HEK293T (cell line): ENCODE data around the gene GRIK1.

Source experiments
- CTCF ChIA-PET: fragments of 350-600 bp; formaldehyde crosslinking; extraction: SDS; loops from one replicate; lab custom pipeline; 2021; ENCODE audit warnings: antibody characterized with exemption, inconsistent platforms; lab: Yijun Ruan, JAX
- POLR2A ChIA-PET: fragments of 350-600 bp; formaldehyde crosslinking; extraction: SDS; loops from one replicate; lab custom pipeline; 2020; ENCODE audit warnings: antibody characterized with exemption, inconsistent platforms; lab: Yijun Ruan, JAX
- DNase-seq: peaks from one replicate; pipeline ENCODE4 v3.0.0; 2012; ENCODE audit warnings: mixed read lengths; ENCODE audit errors: extremely low spot score
- ARNT ChIP-seq: fragments of 450-650 bp; IDR thresholded peaks from 2 replicates; pipeline ENCODE4 v1.6.1; 2017; ENCODE audit warnings: mild to moderate bottlenecking
- BHLHE40 ChIP-seq: fragments of 450-650 bp; IDR thresholded peaks from 2 replicates; pipeline ENCODE4 v1.6.1; 2016; ENCODE audit warnings: mild to moderate bottlenecking, moderate library complexity, borderline replicate concordance
- CTBP1 ChIP-seq: fragments of 450-650 bp; IDR thresholded peaks from 2 replicates; pipeline ENCODE4 v1.6.1; 2016; ENCODE audit warnings: borderline replicate concordance
- ELF4 ChIP-seq: fragments of 450-650 bp; IDR thresholded peaks from 2 replicates; pipeline ENCODE4 v1.6.1; 2017; ENCODE audit warnings: antibody characterized with exemption
- FOXA1 ChIP-seq: fragments of 450-650 bp; IDR thresholded peaks from 2 replicates; pipeline ENCODE4 v1.6.1; 2016; ENCODE audit warnings: mild to moderate bottlenecking
- FOXK2 ChIP-seq: fragments of 450-650 bp; IDR thresholded peaks from 2 replicates; pipeline ENCODE4 v1.6.1; 2016; ENCODE audit warnings: mild to moderate bottlenecking
- FOXM1 ChIP-seq: fragments of 450-650 bp; IDR thresholded peaks from 2 replicates; pipeline ENCODE4 v1.6.1; 2017; ENCODE audit warnings: mild to moderate bottlenecking, borderline replicate concordance
- HDGF ChIP-seq: fragments of 450-650 bp; IDR thresholded peaks from 2 replicates; pipeline ENCODE4 v1.6.1; 2017; ENCODE audit warnings: antibody characterized with exemption, borderline replicate concordance
- L3MBTL2 ChIP-seq: fragments of 450-650 bp; conservative IDR thresholded peaks from 2 replicates; pipeline ENCODE4 v1.6.1; 2016; ENCODE audit warnings: mild to moderate bottlenecking
- LEF1 ChIP-seq: fragments of 450-650 bp; IDR thresholded peaks from 2 replicates; pipeline ENCODE4 v1.6.1; 2017; ENCODE audit warnings: mild to moderate bottlenecking, borderline replicate concordance
- NFRKB ChIP-seq: fragments of 450-650 bp; IDR thresholded peaks from 2 replicates; pipeline ENCODE4 v1.6.1; 2016; ENCODE audit warnings: mild to moderate bottlenecking, moderate library complexity
- SP1 ChIP-seq: fragments of 450-650 bp; IDR thresholded peaks from 2 replicates; pipeline ENCODE4 v1.6.1; 2017
- SUZ12 ChIP-seq: fragments of 450-650 bp; IDR thresholded peaks from 2 replicates; pipeline ENCODE4 v1.6.1; 2016; ENCODE audit warnings: mild to moderate bottlenecking
- TARDBP ChIP-seq: fragments of 450-650 bp; IDR thresholded peaks from 2 replicates; pipeline ENCODE4 v1.6.1; 2016
- ZNF384 ChIP-seq: fragments of 450-650 bp; IDR thresholded peaks from 2 replicates; pipeline ENCODE4 v1.6.1; 2016
- TF ChIP-seq, protein P1 (sequence below): fragments of 450-650 bp; IDR thresholded peaks from 2 replicates; pipeline ENCODE4 v1.6.1; 2016

Gene GRIK1

DNA sequence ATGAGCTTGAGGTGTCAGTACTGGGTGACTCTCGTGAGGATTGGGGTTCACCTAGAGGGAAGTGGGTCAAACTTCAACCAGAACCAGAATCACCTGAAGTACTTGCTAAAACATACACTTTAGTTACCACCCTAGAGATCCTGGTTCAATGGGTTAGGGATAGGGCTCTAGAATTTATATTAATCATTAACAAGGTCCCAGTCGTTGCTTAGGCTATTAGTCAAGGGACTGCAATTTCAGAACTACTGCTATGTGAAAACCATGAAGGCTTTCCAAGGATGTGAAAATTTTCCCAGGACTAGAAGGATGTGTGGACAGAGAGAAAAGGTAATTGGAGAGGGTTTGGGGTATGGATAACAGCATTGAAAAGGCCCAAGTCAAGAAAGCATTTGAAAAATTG lies 162.6 kb downstream of the GRIK1 start:
- DNase-seq = no peak
- TF ChIP-seq ELF4 (no peak), FOXM1 (no peak), CTBP1 (no peak), ZNF384 (no peak), ARNT (no peak), NFRKB (no peak), FOXK2 (no peak), L3MBTL2 (no peak), LEF1 (no peak), TARDBP (no peak), SP1 (no peak), HDGF (no peak), SUZ12 (no peak)
- TF ChIP-seq, protein P1, sequence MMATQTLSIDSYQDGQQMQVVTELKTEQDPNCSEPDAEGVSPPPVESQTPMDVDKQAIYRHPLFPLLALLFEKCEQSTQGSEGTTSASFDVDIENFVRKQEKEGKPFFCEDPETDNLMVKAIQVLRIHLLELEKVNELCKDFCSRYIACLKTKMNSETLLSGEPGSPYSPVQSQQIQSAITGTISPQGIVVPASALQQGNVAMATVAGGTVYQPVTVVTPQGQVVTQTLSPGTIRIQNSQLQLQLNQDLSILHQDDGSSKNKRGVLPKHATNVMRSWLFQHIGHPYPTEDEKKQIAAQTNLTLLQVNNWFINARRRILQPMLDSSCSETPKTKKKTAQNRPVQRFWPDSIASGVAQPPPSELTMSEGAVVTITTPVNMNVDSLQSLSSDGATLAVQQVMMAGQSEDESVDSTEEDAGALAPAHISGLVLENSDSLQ = no peak
- POLR2A ChIA-PET = no interaction called here
- CTCF ChIA-PET = interaction anchor here (0.6 kb wide), 1 partner anchor 176 kb away, joined by 3 read pairs; no protein-coding TSS in a partner anchor

GRCh38 chr21:29775462-29775861 lies 164.3 kb downstream of the GRIK1 start:
- TF ChIP-seq SUZ12 (no peak), L3MBTL2 (no peak), FOXK2 (no peak), NFRKB (no peak), SP1 (no peak), HDGF (no peak), LEF1 (no peak), BHLHE40 (no peak)
- ChIA-PET CTCF (no interaction called here), POLR2A (no interaction called here)
- DNase-seq = no peak

GRCh38 chr21:29771491-29772066 lies 168.2 kb downstream of the GRIK1 start:
- CTCF ChIA-PET = no interaction called here
- POLR2A ChIA-PET = no interaction called here
- TF ChIP-seq ELF4 (no peak), FOXA1 (no peak), FOXK2 (no peak), ARNT (no peak), ZNF384 (no peak), SUZ12 (no peak), NFRKB (no peak), CTBP1 (no peak), TARDBP (no peak), BHLHE40 (no peak), LEF1 (no peak), HDGF (no peak), L3MBTL2 (no peak), FOXM1 (no peak), SP1 (no peak)
- TF ChIP-seq, protein P1 = no peak
- DNase-seq = no peak

DNA sequence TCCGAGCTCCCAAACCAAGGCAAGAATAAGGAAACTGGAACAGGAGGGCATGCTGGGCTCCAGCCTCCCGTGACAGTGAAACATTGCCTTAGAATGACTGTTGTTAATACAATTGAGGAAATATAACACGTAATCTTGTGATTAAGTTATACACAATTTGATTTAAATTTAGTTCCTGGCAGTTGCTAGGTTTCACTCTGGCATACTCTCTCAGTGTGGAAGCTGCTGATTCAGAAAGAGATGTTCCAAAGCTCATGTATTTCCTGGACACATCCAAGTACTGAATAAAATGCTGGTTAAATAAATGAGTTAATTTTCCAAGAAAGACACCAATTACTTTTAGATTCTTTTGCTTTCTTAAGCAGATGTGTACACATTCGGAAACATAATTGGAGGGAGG lies 176.1 kb downstream of the GRIK1 start:
- ChIA-PET CTCF (no interaction called here), POLR2A (no interaction called here)
- DNase-seq = no peak
- no peak for TF ChIP-seq HDGF
- TF ChIP-seq FOXA1 = no peak

GRCh38 chr21:29762570-29763082 lies 177.2 kb downstream of the GRIK1 start:
- TF ChIP-seq L3MBTL2 = no peak
- TF ChIP-seq, protein P1 = no peak
- no peak for TF ChIP-seq FOXA1
- TF ChIP-seq BHLHE40 = no peak
- TF ChIP-seq HDGF = no peak
- TF ChIP-seq FOXK2 = no peak
- no peak for TF ChIP-seq FOXM1
- TF ChIP-seq SP1 = no peak
- TF ChIP-seq ARNT = no peak
- no peak for TF ChIP-seq LEF1
- TF ChIP-seq ELF4 = no peak
- TF ChIP-seq NFRKB = no peak
- TF ChIP-seq ZNF384 = no peak
- no peak for TF ChIP-seq SUZ12
- TF ChIP-seq CTBP1 = no peak
- no peak for TF ChIP-seq TARDBP
- no peak for DNase-seq
- ChIA-PET CTCF (no interaction called here), POLR2A (no interaction called here)

- DNase-seq = no peak
- no peak for TF ChIP-seq ELF4
- TF ChIP-seq SUZ12 = no peak
- TF ChIP-seq HDGF = no peak
- ChIA-PET POLR2A (no interaction called here), CTCF (no interaction called here)
Observed at GRCh38 chr21:29753216-29753615, 186.6 kb downstream of the GRIK1 start.

- TF ChIP-seq FOXM1 = no peak
- TF ChIP-seq FOXA1 = no peak
- TF ChIP-seq FOXK2 = no peak
- no peak for TF ChIP-seq CTBP1
- CTCF ChIA-PET = no interaction called here
- POLR2A ChIA-PET = no interaction called here
- no peak for DNase-seq
Observed at GRCh38 chr21:29751473-29752185, 188.2 kb downstream of the GRIK1 start.
